ENCODE data around the gene PLD5.

- TF ChIP-seq CTCF (IDR thresholded peaks at IDR 0.05; ENCODE audit: low read depth, low read length, missing input control): no peak
- no peak for TF ChIP-seq GABPA (IDR thresholded peaks at IDR 0.05 in 1 of 2, conservative IDR thresholded peaks at IDR 0.05 in 1 of 2)
- TF ChIP-seq, protein P1, sequence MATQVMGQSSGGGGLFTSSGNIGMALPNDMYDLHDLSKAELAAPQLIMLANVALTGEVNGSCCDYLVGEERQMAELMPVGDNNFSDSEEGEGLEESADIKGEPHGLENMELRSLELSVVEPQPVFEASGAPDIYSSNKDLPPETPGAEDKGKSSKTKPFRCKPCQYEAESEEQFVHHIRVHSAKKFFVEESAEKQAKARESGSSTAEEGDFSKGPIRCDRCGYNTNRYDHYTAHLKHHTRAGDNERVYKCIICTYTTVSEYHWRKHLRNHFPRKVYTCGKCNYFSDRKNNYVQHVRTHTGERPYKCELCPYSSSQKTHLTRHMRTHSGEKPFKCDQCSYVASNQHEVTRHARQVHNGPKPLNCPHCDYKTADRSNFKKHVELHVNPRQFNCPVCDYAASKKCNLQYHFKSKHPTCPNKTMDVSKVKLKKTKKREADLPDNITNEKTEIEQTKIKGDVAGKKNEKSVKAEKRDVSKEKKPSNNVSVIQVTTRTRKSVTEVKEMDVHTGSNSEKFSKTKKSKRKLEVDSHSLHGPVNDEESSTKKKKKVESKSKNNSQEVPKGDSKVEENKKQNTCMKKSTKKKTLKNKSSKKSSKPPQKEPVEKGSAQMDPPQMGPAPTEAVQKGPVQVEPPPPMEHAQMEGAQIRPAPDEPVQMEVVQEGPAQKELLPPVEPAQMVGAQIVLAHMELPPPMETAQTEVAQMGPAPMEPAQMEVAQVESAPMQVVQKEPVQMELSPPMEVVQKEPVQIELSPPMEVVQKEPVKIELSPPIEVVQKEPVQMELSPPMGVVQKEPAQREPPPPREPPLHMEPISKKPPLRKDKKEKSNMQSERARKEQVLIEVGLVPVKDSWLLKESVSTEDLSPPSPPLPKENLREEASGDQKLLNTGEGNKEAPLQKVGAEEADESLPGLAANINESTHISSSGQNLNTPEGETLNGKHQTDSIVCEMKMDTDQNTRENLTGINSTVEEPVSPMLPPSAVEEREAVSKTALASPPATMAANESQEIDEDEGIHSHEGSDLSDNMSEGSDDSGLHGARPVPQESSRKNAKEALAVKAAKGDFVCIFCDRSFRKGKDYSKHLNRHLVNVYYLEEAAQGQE (IDR thresholded peaks at IDR 0.05): no peak
- TF ChIP-seq, protein P2, sequence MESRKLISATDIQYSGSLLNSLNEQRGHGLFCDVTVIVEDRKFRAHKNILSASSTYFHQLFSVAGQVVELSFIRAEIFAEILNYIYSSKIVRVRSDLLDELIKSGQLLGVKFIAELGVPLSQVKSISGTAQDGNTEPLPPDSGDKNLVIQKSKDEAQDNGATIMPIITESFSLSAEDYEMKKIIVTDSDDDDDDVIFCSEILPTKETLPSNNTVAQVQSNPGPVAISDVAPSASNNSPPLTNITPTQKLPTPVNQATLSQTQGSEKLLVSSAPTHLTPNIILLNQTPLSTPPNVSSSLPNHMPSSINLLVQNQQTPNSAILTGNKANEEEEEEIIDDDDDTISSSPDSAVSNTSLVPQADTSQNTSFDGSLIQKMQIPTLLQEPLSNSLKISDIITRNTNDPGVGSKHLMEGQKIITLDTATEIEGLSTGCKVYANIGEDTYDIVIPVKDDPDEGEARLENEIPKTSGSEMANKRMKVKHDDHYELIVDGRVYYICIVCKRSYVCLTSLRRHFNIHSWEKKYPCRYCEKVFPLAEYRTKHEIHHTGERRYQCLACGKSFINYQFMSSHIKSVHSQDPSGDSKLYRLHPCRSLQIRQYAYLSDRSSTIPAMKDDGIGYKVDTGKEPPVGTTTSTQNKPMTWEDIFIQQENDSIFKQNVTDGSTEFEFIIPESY (IDR thresholded peaks at IDR 0.05): no peak
- no peak for TF ChIP-seq MAX (IDR thresholded peaks at IDR 0.05)
- TF ChIP-seq SP1 (IDR thresholded peaks at IDR 0.05): no peak
- TF ChIP-seq YY1 (IDR thresholded peaks at IDR 0.05): no peak
- no peak for TF ChIP-seq TAF1 (conservative IDR thresholded peaks at IDR 0.05)
- no peak for TF ChIP-seq EGR1 (IDR thresholded peaks at IDR 0.05; ENCODE audit: low read depth in 2 of 2)
- TF ChIP-seq JUND (IDR thresholded peaks at IDR 0.05): no peak
- TF ChIP-seq HNF4A (conservative IDR thresholded peaks at IDR 0.05): no peak
- no peak for TF ChIP-seq RAD21 (IDR thresholded peaks at IDR 0.05)
- TF ChIP-seq NR2F2 (IDR thresholded peaks at IDR 0.05): no peak
Measured at GRCh38 chr1:242522304-242522945, 2.1 kb downstream of the PLD5 start.

Data from liver (tissue), 3 donors.